ENCODE data around the gene TMEM53.

The TMEM53 gene

GRCh38 chr1:44603718-44604117 lies 70.6 kb downstream of the TMEM53 start:
- no peak for DNase-seq (ENCODE audit: low spot score)
